Measurements from ENCODE around the gene ZYX.

The ZYX gene

DNA sequence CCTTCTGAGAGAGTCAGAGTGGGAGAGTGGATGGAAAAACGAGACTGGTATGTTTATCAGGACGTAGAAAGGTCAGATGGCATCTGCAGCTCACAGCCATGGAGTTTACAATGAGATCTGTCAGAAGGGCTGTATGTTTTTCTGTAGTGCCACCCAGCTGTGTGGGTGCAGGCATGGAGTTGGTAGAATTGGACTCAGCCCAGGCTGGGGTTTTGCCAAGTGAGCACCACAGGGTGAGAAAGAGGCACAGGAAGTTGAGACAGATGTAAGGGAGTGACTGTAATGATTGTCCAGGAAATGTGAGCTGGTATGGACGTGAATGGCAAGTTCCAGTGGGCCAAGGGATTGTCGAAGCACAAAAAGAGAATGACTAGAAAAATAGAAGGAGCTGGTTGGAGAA, 9.1 kb upstream of the ZYX start:
- DNase-seq (ENCODE audit: low spot score): no peak
- TF ChIP-seq, protein P1, sequence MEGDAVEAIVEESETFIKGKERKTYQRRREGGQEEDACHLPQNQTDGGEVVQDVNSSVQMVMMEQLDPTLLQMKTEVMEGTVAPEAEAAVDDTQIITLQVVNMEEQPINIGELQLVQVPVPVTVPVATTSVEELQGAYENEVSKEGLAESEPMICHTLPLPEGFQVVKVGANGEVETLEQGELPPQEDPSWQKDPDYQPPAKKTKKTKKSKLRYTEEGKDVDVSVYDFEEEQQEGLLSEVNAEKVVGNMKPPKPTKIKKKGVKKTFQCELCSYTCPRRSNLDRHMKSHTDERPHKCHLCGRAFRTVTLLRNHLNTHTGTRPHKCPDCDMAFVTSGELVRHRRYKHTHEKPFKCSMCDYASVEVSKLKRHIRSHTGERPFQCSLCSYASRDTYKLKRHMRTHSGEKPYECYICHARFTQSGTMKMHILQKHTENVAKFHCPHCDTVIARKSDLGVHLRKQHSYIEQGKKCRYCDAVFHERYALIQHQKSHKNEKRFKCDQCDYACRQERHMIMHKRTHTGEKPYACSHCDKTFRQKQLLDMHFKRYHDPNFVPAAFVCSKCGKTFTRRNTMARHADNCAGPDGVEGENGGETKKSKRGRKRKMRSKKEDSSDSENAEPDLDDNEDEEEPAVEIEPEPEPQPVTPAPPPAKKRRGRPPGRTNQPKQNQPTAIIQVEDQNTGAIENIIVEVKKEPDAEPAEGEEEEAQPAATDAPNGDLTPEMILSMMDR (IDR thresholded peaks at IDR 0.05; ENCODE audit: borderline replicate concordance, control extremely low read depth, extremely low read depth, insufficient read depth, missing control alignments): no peak
- in situ Hi-C loops (cut with MboI; ENCODE audit: low sequenced_read_pairs, unreplicated experiment): no loop called here

DNA sequence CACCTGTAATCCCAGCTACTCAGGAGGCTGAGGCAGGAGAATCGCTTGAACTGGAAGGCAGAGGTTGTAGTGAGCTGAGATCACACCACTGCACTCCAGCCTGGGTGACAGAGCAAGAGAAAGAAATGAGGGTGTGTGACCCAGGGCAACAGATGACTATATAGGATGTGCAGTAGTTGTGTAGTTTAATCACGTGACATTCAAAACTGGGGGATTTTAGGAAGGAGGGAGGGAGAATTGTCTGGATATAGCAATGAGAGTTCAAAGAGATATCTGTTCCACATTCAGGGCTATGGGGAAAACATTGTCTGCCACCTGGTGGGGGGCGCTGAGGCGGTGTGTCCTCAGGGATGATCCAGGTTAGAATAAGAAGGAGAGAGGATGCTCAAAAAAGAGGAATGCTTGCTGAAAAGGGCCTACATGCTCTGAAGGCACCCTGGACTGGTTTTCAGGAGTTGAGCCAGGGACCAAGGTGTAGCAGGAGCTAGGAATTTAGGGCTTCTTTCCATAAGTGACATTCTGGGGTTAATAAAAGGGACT, 7.8 kb upstream of the ZYX start:
- TF ChIP-seq, protein P1 (IDR thresholded peaks at IDR 0.05; ENCODE audit: borderline replicate concordance, control extremely low read depth, extremely low read depth, insufficient read depth, missing control alignments): no peak
- in situ Hi-C loops (cut with MboI; ENCODE audit: low sequenced_read_pairs, unreplicated experiment): no loop called here

GRCh38 chr7:143374561-143374960, 6.6 kb upstream of the ZYX start:
- TF ChIP-seq, protein P1 (IDR thresholded peaks at IDR 0.05; ENCODE audit: borderline replicate concordance, control extremely low read depth, extremely low read depth, insufficient read depth, missing control alignments): no peak
- DNase-seq (ENCODE audit: low spot score): no peak
- in situ Hi-C loops (cut with MboI; ENCODE audit: low sequenced_read_pairs, unreplicated experiment): no loop called here

More for the DNA sequence above, 7.8 kb upstream of the ZYX start:
- DNase-seq (ENCODE audit: low spot score): no peak

DNA sequence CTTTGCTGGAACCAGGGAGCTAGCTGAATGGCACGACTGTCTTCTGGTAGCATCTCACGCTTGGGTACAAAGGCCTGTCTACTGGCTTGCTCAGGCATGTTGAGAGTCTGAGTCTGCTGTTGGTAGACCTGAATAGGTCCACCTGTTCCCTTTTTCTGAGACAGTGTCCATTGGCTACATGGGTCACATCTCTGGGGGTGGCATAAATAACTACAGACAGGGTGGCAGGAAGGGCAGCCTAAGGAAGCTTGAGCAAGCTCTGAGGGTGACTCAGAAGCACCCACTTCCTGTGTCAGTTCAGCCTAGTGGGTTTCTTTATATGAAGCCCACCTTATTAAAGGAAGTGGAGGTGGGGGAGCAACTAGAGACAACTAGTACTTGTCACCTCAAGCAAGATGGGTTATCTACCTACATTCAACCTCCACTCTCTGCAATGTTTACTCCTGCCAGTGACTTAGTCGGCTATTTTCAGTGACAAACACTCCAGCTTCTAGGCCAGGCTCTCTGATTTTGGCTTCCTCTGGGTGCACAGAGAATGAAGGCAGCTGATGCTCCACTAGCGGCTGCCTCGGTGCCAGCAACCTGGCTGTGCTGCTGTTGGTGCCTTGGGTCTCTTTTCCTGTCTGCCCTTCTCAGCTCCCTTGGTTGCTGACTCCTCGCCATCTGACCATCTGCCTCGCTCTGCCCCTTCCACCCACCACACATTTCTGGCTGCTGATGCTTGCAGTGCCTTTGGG, 5.7 kb upstream of the ZYX start:
- no peak for DNase-seq (ENCODE audit: low spot score)
- TF ChIP-seq, protein P1 (IDR thresholded peaks at IDR 0.05; ENCODE audit: borderline replicate concordance, control extremely low read depth, extremely low read depth, insufficient read depth, missing control alignments): no peak
- in situ Hi-C loops (cut with MboI; ENCODE audit: low sequenced_read_pairs, unreplicated experiment): no loop called here

DNA sequence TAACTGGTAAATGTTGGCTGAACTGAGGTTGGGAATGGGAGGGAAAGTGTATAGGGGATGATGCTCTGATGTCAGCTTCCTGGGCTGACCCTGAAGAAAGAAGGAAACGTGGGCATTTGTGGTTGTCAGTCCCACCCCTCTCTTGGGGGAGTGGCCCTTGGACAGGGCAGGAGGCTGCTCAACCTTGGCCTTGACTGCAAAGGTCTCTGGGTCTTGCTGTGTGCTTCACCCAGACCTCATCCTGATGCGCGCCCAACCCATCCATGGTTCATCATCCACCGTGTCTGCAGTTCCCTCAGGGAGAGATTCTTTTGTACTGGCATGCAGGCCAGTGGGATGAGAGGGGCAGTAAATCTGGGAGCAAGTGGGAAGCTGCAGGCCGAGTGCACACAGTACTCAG, 4.7 kb upstream of the ZYX start:
- in situ Hi-C loops (cut with MboI; ENCODE audit: low sequenced_read_pairs, unreplicated experiment): no loop called here
- no peak for DNase-seq (ENCODE audit: low spot score)
- TF ChIP-seq, protein P1 (IDR thresholded peaks at IDR 0.05; ENCODE audit: borderline replicate concordance, control extremely low read depth, extremely low read depth, insufficient read depth, missing control alignments): no peak

- in situ Hi-C loops (cut with MboI; ENCODE audit: low sequenced_read_pairs, unreplicated experiment): no loop called here
- TF ChIP-seq, protein P1 (IDR thresholded peaks at IDR 0.05; ENCODE audit: borderline replicate concordance, control extremely low read depth, extremely low read depth, insufficient read depth, missing control alignments): no peak
- no peak for DNase-seq (ENCODE audit: low spot score)
Observed at GRCh38 chr7:143379611-143380259, 1.4 kb upstream of the ZYX start.

Data from GM13976 (cell line).